NOMO-1 treated with DMSO at 0.1 percent for 48 hours (cell line): Measurements from ENCODE around the gene GC.
A peak's percentile ranks its signal among the peaks of the same experiment; 100 is the strongest.
"Not testable (repeated sequence)": the region's sequence is repeated elsewhere in the genome, so short reads cannot be mapped to it uniquely, and the experiment has no call there.

Experiments used
- DNase-seq: peaks from one replicate; lab custom pipeline; 2025; ENCODE audit not compliant: unreplicated experiment; lab: John Stamatoyannopoulos, UW

The GC gene

GRCh38 chr4:71783972-71784371 is at the start of gene GC:
Gene GC (minus strand): TSS chr4:71784079. CDS start chr4:71784018, 61 bp downstream.
- no peak for DNase-seq

GRCh38 chr4:71833232-71833900 is 49.5 kb upstream of the GC start:
- no peak for DNase-seq

GRCh38 chr4:71832049-71832448 is 48.2 kb upstream of the GC start:
- DNase-seq: no peak

GRCh38 chr4:71830497-71831190 is 46.8 kb upstream of the GC start:
- no peak for DNase-seq

GRCh38 chr4:71828470-71828869 is 44.6 kb upstream of the GC start:
- DNase-seq: no peak

- no peak for DNase-seq
Observed at GRCh38 chr4:71827826-71828225, 43.9 kb upstream of the GC start.

- DNase-seq: no peak
Observed at GRCh38 chr4:71816676-71817303, 32.9 kb upstream of the GC start.

- DNase-seq: no peak
Observed at GRCh38 chr4:71814433-71814832, 30.6 kb upstream of the GC start.

- not testable (repeated sequence) for DNase-seq
Observed at GRCh38 chr4:71809805-71810204, 25.9 kb upstream of the GC start.

- DNase-seq: no peak
Observed at GRCh38 chr4:71807469-71807868, 23.6 kb upstream of the GC start.

GRCh38 chr4:71805230-71805629 is 21.4 kb upstream of the GC start:
- DNase-seq: not testable (repeated sequence)

GRCh38 chr4:71804017-71804697 is 20.3 kb upstream of the GC start:
- not testable (repeated sequence) for DNase-seq

- no peak for DNase-seq
Observed at GRCh38 chr4:71785959-71786358, 2.1 kb upstream of the GC start.

GRCh38 chr4:71784569-71785197 is 804 bp upstream of the GC start:
- no peak for DNase-seq

GRCh38 chr4:71777891-71778290 is 6.0 kb downstream of the GC start:
- no peak for DNase-seq

- no peak for DNase-seq
Observed at GRCh38 chr4:71775449-71775848, 8.4 kb downstream of the GC start.

- DNase-seq: no peak
Observed at GRCh38 chr4:71774136-71774535, 9.7 kb downstream of the GC start.

- no peak for DNase-seq
Observed at GRCh38 chr4:71773004-71773403, 10.9 kb downstream of the GC start.

- peak; percentile 6 for DNase-seq
Observed at GRCh38 chr4:71772592-71772991, 11.3 kb downstream of the GC start.

GRCh38 chr4:71771613-71772012 is 12.3 kb downstream of the GC start:
- no peak for DNase-seq

- DNase-seq: no peak
Observed at GRCh38 chr4:71769434-71769833, 14.4 kb downstream of the GC start.
